Activated T-cell treated with anti-CD3 and anti-CD28 coated beads for 48 hours (primary cell): ENCODE data around the gene CAMKK2.
"Not testable (repeated sequence)": the region's sequence is repeated elsewhere in the genome, so short reads cannot be mapped to it uniquely, and the experiment has no call there.

Source experiments
- DNase-seq: peaks from one replicate; pipeline ENCODE4 v3.0.0-alpha.2; 2020; ENCODE audit warnings: low read depth

Gene CAMKK2

GRCh38 chr12:121296618-121297434 lies at the start of gene CAMKK2:
CAMKK2 (minus strand) TSS chr12:121296709; CDS start chr12:121274526, 22,183 bp downstream.
- DNase-seq = peak; percentile 92

- DNase-seq = no peak
These were observed 48.8 kb upstream of the CAMKK2 start for GRCh38 chr12:121345151-121345815.

GRCh38 chr12:121344506-121344905 lies 48.0 kb upstream of the CAMKK2 start:
- no peak for DNase-seq

DNA sequence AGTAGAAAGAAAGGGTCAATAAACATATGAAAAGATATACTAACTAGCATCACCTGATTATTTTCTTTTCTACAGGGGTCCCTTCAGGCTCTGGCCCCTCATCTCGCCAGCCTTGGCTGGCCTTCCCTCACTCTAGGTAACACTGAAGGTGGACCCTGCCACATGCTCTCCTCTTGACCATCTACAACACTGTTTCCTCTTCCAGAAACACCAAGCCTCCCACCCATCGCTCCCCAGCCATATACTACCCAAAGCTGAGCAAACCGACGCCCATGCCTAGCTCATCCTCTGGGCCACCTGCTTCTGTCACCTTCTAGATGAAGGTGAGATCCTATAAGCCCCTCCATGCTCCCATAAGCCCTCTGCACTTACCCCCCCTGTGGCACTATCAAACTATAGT lies 40.9 kb upstream of the CAMKK2 start:
- DNase-seq = no peak

DNA sequence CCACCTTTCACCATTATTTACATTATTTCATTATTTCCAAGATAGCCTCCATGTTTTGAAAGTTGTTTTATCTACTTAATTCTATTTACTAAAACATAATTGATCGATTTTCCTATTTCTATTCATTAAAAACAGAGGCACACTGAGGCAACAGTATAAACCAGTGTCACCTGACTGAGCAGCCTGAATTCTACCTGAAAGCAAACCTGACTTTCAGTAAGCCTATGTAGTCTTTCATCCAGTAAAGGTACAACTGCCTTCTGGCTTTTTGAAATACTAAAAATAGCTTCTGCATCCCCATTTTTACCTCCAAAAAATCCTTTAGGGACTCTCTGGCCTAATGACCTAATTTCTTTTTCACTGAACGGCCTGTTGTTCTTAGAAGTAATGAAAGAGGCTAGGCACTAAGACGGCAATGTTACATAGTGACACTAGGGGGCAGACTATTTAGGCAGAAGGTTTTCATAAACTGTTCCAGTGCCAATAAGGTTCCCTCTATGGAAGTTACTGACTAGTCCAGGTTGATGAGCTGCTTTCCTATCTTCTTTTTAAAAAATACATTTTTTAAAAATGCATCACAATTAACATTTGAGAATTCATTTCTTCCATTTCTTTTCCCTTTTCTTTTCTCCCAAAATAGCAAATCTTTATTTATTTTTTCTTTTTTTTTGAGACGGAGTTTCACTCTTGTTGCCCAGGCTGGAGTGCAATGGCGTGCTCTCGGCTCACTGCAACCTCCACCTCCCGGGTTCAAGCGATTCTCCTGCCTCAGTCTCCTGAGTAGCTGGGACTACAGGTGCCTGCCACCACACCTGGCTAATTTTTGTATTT lies 38.2 kb upstream of the CAMKK2 start:
- no peak for DNase-seq

DNA sequence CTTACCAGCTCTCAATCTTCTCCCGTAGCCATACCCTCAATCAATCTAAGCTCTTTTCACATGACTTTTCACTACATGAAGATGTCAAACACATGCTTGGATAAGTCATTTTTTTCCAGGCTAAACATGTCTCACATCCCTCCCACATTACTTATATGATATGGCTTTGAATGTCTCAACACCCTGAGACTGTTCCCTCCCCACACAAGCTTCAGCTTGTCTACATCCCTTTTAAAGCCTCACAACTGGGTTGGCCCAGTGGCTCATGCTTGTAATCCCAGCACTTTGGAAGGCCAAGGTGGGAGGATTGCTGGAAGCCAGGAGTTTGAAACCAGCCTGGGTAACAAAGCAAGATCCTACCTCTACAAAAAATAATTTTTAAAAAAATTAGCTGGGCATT lies 37.2 kb upstream of the CAMKK2 start:
- no peak for DNase-seq

DNA sequence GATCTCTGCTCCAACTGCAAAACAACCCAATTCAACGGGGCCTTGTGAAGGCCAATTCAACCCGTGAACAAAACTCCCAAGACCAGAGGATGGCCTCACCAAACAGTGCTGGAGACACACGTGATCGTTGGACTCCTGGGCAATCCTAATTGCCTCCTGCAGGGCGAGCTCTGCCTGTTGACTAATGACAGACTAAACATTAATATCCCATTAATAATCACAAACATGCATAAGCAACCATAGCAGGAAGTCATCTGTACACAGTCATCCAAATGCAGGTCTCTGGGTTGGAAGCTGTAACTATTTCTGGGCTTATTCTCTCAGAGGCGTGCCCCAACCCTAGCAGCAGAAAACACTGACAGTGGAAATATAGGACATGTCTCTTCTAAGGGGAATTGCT lies 34.7 kb upstream of the CAMKK2 start:
- DNase-seq = no peak

GRCh38 chr12:121330692-121331091 lies 34.2 kb upstream of the CAMKK2 start:
- DNase-seq = no peak

GRCh38 chr12:121330195-121330594 lies 33.7 kb upstream of the CAMKK2 start:
- no peak for DNase-seq

DNA sequence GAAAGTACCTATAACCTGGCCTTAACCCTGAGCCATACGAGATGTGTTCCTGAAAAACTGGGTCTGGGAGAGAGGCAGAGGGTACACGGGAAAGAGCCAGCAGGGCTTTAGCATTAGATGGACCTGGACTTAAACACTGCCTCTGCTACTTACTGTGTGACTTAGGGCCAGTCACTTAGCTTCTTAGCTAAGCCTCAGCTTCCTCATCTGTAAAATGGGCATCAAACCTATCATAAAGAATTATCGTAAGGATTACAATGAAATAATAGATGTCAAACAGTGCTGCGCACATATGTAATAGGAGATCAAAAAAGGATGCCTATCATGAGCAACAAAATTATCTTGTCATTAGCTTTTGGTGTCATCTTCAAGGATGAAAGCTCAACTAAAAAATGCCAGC lies 32.1 kb upstream of the CAMKK2 start:
- DNase-seq = no peak

GRCh38 chr12:121326996-121327674 lies 30.6 kb upstream of the CAMKK2 start:
- no peak for DNase-seq

DNA sequence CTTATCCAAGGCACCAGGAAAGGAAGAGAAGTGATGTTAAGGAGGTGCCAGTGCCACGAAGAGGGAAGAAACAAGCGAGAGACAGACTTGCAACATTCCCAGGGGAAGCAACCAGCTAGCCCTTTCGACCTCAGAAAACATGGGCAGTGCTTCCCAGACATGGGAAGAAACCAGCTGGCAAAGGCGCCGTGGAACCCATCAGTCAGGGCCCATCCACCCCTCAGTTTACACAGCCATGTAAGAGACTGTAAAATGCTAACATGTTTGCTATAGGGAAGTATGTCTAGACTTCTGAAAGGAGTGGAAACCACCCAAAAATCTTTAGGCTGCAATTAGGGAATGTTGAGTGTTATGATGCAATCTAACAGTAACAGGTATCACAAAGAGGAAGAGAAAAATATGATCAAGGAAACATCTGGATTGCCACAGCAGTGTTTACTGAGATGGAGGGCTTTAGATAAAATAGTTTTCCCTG lies 29.4 kb upstream of the CAMKK2 start:
- no peak for DNase-seq

- no peak for DNase-seq
These were observed 27.4 kb upstream of the CAMKK2 start for GRCh38 chr12:121323908-121324307.

GRCh38 chr12:121318121-121318520 lies 21.6 kb upstream of the CAMKK2 start:
- DNase-seq = no peak

DNA sequence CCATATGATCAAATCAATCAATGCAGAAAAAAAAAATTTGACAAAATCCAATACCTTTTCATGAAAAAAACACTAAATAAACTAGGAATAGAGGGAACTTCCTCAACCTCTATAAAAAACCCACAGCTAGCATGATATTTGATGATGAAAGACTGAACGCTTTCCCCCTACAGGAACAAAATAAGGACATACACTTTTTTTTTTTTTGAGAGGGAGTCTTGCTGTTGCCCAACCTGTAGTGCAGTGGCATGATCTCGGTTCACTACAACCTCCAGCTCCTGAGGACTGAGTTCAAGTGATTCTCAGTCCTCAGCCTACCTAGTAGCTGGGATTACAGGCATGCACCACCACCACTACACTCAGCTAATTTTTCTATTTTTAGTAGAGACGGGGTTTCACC lies 17.9 kb upstream of the CAMKK2 start:
- no peak for DNase-seq

GRCh38 chr12:121310231-121310630 lies 13.7 kb upstream of the CAMKK2 start:
- not testable (repeated sequence) for DNase-seq

GRCh38 chr12:121307397-121307796 lies 10.9 kb upstream of the CAMKK2 start:
- not testable (repeated sequence) for DNase-seq

GRCh38 chr12:121304306-121304705 lies 7.8 kb upstream of the CAMKK2 start:
- DNase-seq = no peak

GRCh38 chr12:121301876-121302275 lies 5.4 kb upstream of the CAMKK2 start:
- DNase-seq = no peak

DNA sequence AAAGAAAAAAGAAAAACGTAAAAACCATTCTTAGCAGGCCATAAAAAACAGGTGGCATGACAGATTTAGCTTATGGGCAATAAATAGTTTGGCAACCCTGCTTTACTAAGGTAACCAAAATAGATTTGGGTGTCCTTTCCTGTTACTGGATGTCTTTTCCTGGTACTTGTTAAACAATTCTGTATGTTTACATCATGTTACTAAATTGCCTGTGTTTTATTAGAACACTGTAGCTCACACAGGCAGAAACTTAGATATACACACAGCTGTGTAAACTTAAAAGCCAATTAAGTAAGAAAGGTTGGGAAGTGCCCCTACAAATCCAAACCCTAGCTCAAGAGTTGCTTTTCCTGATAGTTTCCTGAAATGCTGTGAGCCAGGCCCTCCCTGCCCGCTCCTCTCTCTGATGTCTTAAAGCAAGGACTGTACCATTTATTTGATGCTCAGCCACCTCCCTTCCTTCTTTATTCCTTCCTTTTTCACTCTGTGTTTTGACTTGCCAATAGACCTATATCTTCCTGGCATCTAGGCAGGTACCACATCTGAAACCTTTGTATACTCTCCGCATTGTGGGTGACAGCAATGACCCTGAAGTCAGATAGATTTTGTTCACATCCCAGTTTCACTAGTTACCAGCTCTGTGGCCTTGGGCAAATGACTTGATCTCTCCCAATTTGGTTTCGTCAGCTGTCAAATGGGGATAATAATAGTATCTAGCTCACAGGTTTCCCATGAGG lies 3.7 kb upstream of the CAMKK2 start:
- no peak for DNase-seq

GRCh38 chr12:121299662-121300061 lies 3.2 kb upstream of the CAMKK2 start:
- no peak for DNase-seq
